GM12801 (cell line): ENCODE results near the gene TAS2R38.

Experiments
- TF ChIP-seq, protein P1 (sequence below): IDR thresholded peaks from one replicate; pipeline ENCODE4 v1.5.1; 2011; ENCODE audit warnings: control low read depth; ENCODE audit not compliant: insufficient read length; ENCODE audit errors: extremely low read depth

Gene TAS2R38

GRCh38 chr7:141974831-141975230 is 1.3 kb upstream of the TAS2R38 start:
- TF ChIP-seq, protein P1, sequence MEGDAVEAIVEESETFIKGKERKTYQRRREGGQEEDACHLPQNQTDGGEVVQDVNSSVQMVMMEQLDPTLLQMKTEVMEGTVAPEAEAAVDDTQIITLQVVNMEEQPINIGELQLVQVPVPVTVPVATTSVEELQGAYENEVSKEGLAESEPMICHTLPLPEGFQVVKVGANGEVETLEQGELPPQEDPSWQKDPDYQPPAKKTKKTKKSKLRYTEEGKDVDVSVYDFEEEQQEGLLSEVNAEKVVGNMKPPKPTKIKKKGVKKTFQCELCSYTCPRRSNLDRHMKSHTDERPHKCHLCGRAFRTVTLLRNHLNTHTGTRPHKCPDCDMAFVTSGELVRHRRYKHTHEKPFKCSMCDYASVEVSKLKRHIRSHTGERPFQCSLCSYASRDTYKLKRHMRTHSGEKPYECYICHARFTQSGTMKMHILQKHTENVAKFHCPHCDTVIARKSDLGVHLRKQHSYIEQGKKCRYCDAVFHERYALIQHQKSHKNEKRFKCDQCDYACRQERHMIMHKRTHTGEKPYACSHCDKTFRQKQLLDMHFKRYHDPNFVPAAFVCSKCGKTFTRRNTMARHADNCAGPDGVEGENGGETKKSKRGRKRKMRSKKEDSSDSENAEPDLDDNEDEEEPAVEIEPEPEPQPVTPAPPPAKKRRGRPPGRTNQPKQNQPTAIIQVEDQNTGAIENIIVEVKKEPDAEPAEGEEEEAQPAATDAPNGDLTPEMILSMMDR = no peak

DNA sequence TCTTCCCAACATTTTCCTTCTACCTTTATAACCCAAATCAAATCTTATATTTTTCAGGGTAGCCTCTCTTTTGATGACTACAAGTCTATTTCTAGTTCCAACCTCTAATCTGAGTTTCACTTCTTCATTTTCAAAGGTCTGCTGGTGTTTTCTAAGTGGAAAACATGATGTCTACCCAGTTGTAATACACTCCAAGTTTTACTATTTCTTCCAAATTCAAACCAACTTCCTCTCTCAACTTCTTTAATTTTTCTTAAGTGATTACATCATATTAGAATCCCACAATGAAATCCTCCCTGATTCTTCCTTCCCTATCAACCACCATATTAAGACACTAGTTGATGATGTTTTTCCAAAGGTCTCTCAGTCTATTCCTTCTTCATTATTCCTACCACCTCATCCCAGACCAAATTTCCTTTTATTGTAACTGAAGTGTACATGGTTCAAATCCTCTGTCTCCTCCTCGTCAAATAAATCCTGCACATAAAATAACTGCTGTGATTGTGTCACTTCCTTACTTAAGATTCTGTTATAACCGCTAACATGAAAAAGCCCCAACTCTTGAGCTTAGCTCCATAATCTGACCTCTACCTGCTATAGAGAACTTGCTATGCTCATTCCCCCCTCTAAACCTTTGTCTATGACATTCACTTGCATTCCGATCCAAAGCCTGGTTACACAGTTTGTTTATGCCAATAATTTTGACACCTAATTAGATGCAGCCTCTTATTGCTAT is 12.7 kb downstream of the TAS2R38 start:
- TF ChIP-seq, protein P1 = no peak

GRCh38 chr7:141956084-141956483 is 17.5 kb downstream of the TAS2R38 start:
- TF ChIP-seq, protein P1 = no peak

DNA sequence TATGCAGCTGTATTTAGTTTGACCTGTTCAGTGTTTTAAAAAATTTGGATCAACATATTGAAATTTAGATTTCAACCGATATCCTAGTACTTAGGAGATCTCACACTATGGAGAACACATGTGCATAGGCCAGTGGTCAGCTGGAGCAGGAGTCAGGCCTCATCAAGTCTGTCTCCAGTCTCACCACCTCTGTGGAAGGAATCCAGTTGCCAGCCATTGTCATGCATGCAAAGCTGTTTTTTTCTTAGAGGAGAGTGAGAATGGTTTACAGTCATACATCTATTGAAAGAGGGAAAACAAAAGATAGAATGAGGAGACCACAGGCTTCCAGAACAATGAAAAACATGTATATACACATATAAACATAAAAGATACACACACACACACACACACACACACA is 19.2 kb downstream of the TAS2R38 start:
- TF ChIP-seq, protein P1 = no peak

GRCh38 chr7:141952461-141952860 is 21.1 kb downstream of the TAS2R38 start:
- TF ChIP-seq, protein P1 = no peak

- TF ChIP-seq, protein P1 = no peak
Measured at GRCh38 chr7:141950806-141951205, 22.8 kb downstream of the TAS2R38 start.

DNA sequence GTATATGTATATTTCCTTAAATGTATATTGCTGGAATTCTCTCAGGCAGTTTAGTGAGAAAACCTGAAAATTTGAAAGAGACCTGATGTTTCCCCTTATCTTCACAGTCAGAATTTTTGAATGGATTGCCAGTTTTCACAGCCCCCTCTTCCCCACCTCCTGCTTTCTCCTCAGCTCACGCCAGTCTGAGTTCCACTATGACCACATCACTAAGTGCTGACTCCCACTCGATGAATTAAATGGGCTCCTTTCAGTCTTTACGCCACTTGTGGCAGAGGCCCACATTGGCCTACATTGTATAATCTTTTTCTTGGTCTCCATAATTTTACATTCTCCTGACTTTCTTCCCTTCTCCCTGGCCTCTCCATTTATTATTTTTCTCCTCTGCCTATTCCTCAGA is 23.7 kb downstream of the TAS2R38 start:
- TF ChIP-seq, protein P1 = no peak
